Measurements from ENCODE around the gene TIGD6. TPM values are rescaled to one million over a fixed set of nuclear protein-coding genes. Genes with fewer than 3 reads are reported as not detected.

TIGD6 gene
- total and polyA plus RNA-seq, 10 of the 15 experiments (the other 5 are each of a cell fraction or from before 2014, with no cell fraction given): 0.84 to 4.1 (median 2.7) TPM

- Histone ChIP-seq H3K9me3 (replicated peaks; ENCODE audit: control insufficient read depth, insufficient read depth, low read length) (no peaks in the 10 kb centered on the region), H3K27me3 (replicated peaks in 1 of 2; ENCODE audit: control insufficient read depth in 2 of 2, insufficient read depth in 2 of 2, low read length in 1 of 2) (no peaks in the 10 kb centered on the region; a peak in 1 of 4 replicates), H3K27ac (ENCODE audit: control insufficient read depth, insufficient read depth) (peak overlapping the region; percentile 70), H2AFZ (ENCODE audit: control insufficient read depth, low read depth, low read length) (peak overlapping the region; percentile 72), H3K4me1 (ENCODE audit: control insufficient read depth, insufficient read depth, low read length) (peaks cover 12% of the 10 kb centered on the region), H3K4me3 (peak overlapping the region; percentile 67), H3K36me3 (ENCODE audit: control insufficient read depth in 2 of 2, insufficient read depth in 2 of 2, low read length in 1 of 2) (no peaks in the 10 kb centered on the region), H3K4me2 (ENCODE audit: control insufficient read depth, insufficient read depth) (peak overlapping the region; percentile 56), H3K79me2 (ENCODE audit: control insufficient read depth, insufficient read depth, low read length) (no peaks in the 10 kb centered on the region), H4K20me1 (ENCODE audit: control insufficient read depth, insufficient read depth) (no peaks in the 10 kb centered on the region), H3K9ac (ENCODE audit: control insufficient read depth, insufficient read depth, low read length) (peak overlapping the region; percentile 78)
- 19% methylated on average over 14 of the region's 14 CpGs for WGBS (ENCODE audit: insufficient coverage, insufficient replicate concordance, low lambda C conversion rate, missing lambda C conversion rate)
- peak; percentile 45 for ATAC-seq
- CTCF ChIA-PET: interaction anchor here (0.6 to 6.6 kb wide), 39 partner anchors 8 to 676 kb away, joined by 3 to 59 read pairs (median 4); no protein-coding TSS in a partner anchor
- FAIRE-seq: peak; percentile 94
- RAD21 ChIA-PET (ENCODE audit: unreplicated experiment): interaction anchor here (0.8 to 4.7 kb wide), 9 partner anchors 27 to 323 kb away, joined by 3 to 53 read pairs (median 5); no protein-coding TSS in a partner anchor
- in situ Hi-C loops (cut with MboI): no loop called here
- peak; percentile 43 for DNase-seq (ENCODE audit: low read depth, low spot score)
- SMC1A ChIA-PET (ENCODE audit: uncharacterized antibody, unreplicated experiment): interaction anchor here (0.6 to 2.9 kb wide), 8 partner anchors 8 to 326 kb away, joined by 3 to 12 read pairs (median 4); no protein-coding TSS in a partner anchor
- POLR2A ChIA-PET: interaction anchor here (0.6 to 2.1 kb wide), 8 partner anchors 38 to 157 kb away, joined by 3 to 6 read pairs (median 4); partner anchors contain the start of genes HMGXB3 and TIGD6
- BruUV-seq (replicated peaks): TSS peak; percentile 99
- intact Hi-C loops (cut with micrococcal nuclease; ENCODE audit: unreplicated experiment): loop anchor here (2.0 to 10.0 kb wide), 2 partner anchors 41 to 225 kb away; partner anchors contain the start of genes HMGXB3, PPARGC1B and TIGD6
- TF ChIP-seq STAT1 (conservative IDR thresholded peaks at IDR 0.05): 0 out of 2 replicates have a peak, but pooled peaks have one; percentile 61
- peak; percentile 55 to 61 for TF ChIP-seq IKZF2 (IDR thresholded peaks at IDR 0.05)
- TF ChIP-seq ETV6 (conservative IDR thresholded peaks at IDR 0.05 in 1 of 2, IDR thresholded peaks at IDR 0.05 in 1 of 2; ENCODE audit: borderline replicate concordance in 1 of 2, low read depth in 1 of 2): peak in 1 of 2 experiments; percentile 76; a peak in 2 of 4 replicates
- peak; percentile 54 for TF ChIP-seq EED (IDR thresholded peaks at IDR 0.05; ENCODE audit: low read depth)
- peak; percentile 62; the same call in 1 of the 2 replicates for TF ChIP-seq ATF7 (IDR thresholded peaks at IDR 0.05; ENCODE audit: low read depth)
- TF ChIP-seq SMC3 (IDR thresholded peaks at IDR 0.05; ENCODE audit: borderline replicate concordance, low read length): peak; percentile 22; the same call in 1 of the 2 replicates
- 0 out of 4 replicates have a peak, but pooled peaks have one; percentile 20 to 34 for TF ChIP-seq BHLHE40 (IDR thresholded peaks at IDR 0.05; ENCODE audit: borderline replicate concordance in 1 of 2, low read depth in 2 of 2, low read length in 1 of 2)
- TF ChIP-seq PRDM15 (CRISPR knock-in tag; IDR thresholded peaks at IDR 0.05): 0 out of 2 replicates have a peak, but pooled peaks have one; percentile 20
- no peak for TF ChIP-seq JUNB (IDR thresholded peaks at IDR 0.05)
- 0 out of 2 replicates have a peak, but pooled peaks have one; percentile 13 for TF ChIP-seq RUNX3 (IDR thresholded peaks at IDR 0.05; ENCODE audit: low read length)
- peak; percentile 35; the same call in 1 of the 2 replicates for TF ChIP-seq CREB1 (IDR thresholded peaks at IDR 0.05; ENCODE audit: low read depth)
- TF ChIP-seq SP1 (IDR thresholded peaks at IDR 0.05; ENCODE audit: low read depth, low read length): no peak
- peak; percentile 28; the same call in 1 of the 2 replicates for TF ChIP-seq IKZF1 (conservative IDR thresholded peaks at IDR 0.05)
- TF ChIP-seq ZBED1 (IDR thresholded peaks at IDR 0.05; ENCODE audit: borderline replicate concordance): 0 out of 2 replicates have a peak, but pooled peaks have one; percentile 29
- no peak for TF ChIP-seq MEF2A (IDR thresholded peaks at IDR 0.05; ENCODE audit: insufficient read depth, low read depth, low read length)
- TF ChIP-seq EZH2 (IDR thresholded peaks at IDR 0.05; ENCODE audit: borderline replicate concordance, control insufficient read depth, low read depth, low read length): no peak
Measured at GRCh38 chr5:149959406-149960236, 40.8 kb downstream of the TIGD6 start.

Measured in GM12878 (cell line).